Loucy (cell line): ENCODE measurements around the gene WDR54.

ENCODE experiments used
- EZH2phosphoT487 ChIP-seq: fragments of 200-600 bp; IDR thresholded peaks from 2 replicates; pipeline ENCODE4 v1.6.1; 2018; ENCODE audit warnings: antibody characterized with exemption, mild to moderate bottlenecking, moderate library complexity, borderline replicate concordance
- TF ChIP-seq, protein P1 (sequence below): fragments of 200-600 bp; sonication (generic); conservative IDR thresholded peaks from 2 replicates; pipeline ENCODE4 v1.5.1; 2014; ENCODE audit warnings: mild to moderate bottlenecking, antibody characterized with exemption, low read length

GRCh38 chr2:74373985-74374384 is 47.5 kb upstream of the WDR54 start:
- TF ChIP-seq, protein P1, sequence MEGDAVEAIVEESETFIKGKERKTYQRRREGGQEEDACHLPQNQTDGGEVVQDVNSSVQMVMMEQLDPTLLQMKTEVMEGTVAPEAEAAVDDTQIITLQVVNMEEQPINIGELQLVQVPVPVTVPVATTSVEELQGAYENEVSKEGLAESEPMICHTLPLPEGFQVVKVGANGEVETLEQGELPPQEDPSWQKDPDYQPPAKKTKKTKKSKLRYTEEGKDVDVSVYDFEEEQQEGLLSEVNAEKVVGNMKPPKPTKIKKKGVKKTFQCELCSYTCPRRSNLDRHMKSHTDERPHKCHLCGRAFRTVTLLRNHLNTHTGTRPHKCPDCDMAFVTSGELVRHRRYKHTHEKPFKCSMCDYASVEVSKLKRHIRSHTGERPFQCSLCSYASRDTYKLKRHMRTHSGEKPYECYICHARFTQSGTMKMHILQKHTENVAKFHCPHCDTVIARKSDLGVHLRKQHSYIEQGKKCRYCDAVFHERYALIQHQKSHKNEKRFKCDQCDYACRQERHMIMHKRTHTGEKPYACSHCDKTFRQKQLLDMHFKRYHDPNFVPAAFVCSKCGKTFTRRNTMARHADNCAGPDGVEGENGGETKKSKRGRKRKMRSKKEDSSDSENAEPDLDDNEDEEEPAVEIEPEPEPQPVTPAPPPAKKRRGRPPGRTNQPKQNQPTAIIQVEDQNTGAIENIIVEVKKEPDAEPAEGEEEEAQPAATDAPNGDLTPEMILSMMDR: no peak
- TF ChIP-seq EZH2phosphoT487: no peak
